ENCODE data around the gene DLGAP1.

DNA sequence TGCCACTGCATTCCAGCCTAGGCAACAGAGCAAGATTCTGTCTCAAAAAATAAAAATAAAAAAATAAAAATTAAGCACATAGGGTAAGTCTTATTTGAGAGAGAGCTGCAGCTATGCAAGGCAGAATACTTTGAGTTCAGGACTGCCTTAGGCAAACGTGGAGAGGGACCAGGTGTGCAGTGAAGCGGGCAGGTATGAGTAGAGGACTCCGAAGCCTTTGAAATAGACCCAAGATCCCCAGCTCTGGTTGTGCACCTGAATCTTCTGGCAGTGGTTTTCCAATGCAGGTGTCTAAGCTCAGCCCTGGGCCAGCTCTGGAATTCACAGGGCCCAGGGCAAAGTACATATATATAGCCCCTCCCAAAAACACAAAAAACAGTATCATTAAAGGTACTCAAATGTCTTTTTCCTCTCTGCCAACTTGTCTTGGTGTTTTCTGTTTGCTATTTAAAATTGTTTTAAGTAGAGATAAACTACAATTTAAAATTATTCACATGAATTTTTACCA, 983.9 kb downstream of the DLGAP1 start:
- TF ChIP-seq, protein P1, sequence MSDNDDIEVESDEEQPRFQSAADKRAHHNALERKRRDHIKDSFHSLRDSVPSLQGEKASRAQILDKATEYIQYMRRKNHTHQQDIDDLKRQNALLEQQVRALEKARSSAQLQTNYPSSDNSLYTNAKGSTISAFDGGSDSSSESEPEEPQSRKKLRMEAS (IDR thresholded peaks at IDR 0.05; ENCODE audit: low read depth) = no peak
- TF ChIP-seq, protein P2, sequence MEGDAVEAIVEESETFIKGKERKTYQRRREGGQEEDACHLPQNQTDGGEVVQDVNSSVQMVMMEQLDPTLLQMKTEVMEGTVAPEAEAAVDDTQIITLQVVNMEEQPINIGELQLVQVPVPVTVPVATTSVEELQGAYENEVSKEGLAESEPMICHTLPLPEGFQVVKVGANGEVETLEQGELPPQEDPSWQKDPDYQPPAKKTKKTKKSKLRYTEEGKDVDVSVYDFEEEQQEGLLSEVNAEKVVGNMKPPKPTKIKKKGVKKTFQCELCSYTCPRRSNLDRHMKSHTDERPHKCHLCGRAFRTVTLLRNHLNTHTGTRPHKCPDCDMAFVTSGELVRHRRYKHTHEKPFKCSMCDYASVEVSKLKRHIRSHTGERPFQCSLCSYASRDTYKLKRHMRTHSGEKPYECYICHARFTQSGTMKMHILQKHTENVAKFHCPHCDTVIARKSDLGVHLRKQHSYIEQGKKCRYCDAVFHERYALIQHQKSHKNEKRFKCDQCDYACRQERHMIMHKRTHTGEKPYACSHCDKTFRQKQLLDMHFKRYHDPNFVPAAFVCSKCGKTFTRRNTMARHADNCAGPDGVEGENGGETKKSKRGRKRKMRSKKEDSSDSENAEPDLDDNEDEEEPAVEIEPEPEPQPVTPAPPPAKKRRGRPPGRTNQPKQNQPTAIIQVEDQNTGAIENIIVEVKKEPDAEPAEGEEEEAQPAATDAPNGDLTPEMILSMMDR (IDR thresholded peaks at IDR 0.05) = no peak
- TF ChIP-seq MXI1 (IDR thresholded peaks at IDR 0.05; ENCODE audit: low read depth, low read length) = no peak
- no peak for TF ChIP-seq FOXM1 (IDR thresholded peaks at IDR 0.05; ENCODE audit: low read depth)
